Panc1 (cell line): ENCODE results near the gene GADL1. TPM values are rescaled to one million over a fixed set of nuclear protein-coding genes. Genes with fewer than 3 reads are reported as not detected.

Experiments
- ATAC-seq: fragments of 200-7000 bp; cut with Tn5 transposase; 2 replicates; pipeline ENCODE4 v1.9.1; 2020; ENCODE audit warnings: mild to moderate bottlenecking, moderate library complexity
- BruUV-seq: library from RNA; stranded (reverse); fragments of 400-500 nt; replicated peaks from 2 replicates; lab custom pipeline; 2021; lab: Mats Ljungman, UMichigan
- CTCF ChIA-PET: fragments of 300-600 bp; sonication (Branson Sonifier 250); formaldehyde crosslinking; loops from one replicate; lab custom pipeline; 2022; ENCODE audit warnings: antibody characterized with exemption; lab: Charles Lee
- POLR2A ChIA-PET: fragments of 300-600 bp; sonication (Branson Sonifier 250); formaldehyde crosslinking; loops from one replicate; lab custom pipeline; 2022; ENCODE audit warnings: antibody characterized with exemption; lab: Charles Lee
- DNase-seq: peaks from one replicate; pipeline ENCODE4 v3.0.0-alpha.2; 2010; ENCODE audit warnings: low read depth, low spot score
- H3K27ac ChIP-seq: 2 replicates; pipeline ENCODE4 v1.5.1; 2011; ENCODE audit warnings: mild to moderate bottlenecking, low read length, inconsistent platforms
- H3K27me3 ChIP-seq: fragments of 200-500 bp; sonication (Bioruptor generic); 2 replicates; pipeline ENCODE4 v1.6.0; 2014; ENCODE audit warnings: low read length, inconsistent platforms; ENCODE audit not compliant: control insufficient read depth, insufficient read depth
- H3K36me3 ChIP-seq: fragments of 200-500 bp; sonication (Bioruptor generic); 2 replicates; pipeline ENCODE4 v1.5.1; 2014; ENCODE audit warnings: inconsistent platforms, mild to moderate bottlenecking, low read length, moderate library complexity; ENCODE audit not compliant: control insufficient read depth, insufficient read depth
- H3K4me1 ChIP-seq: 2 replicates; pipeline ENCODE4 v1.5.1; 2011; ENCODE audit warnings: inconsistent platforms, mild to moderate bottlenecking, low read length, moderate library complexity; ENCODE audit not compliant: control insufficient read depth, insufficient read depth
- H3K4me3 ChIP-seq, 2 experiments: 2 replicates each; pipeline ENCODE4 v1.5.1; 2011 to 2012; ENCODE audit warnings: low read depth in 2 of 2, low read length in 2 of 2, mild to moderate bottlenecking in 2 of 2, inconsistent platforms in 1 of 2, moderate library complexity in 1 of 2
- H3K9me3 ChIP-seq: fragments of 200-500 bp; sonication (Bioruptor generic); 2 replicates; pipeline ENCODE4 v1.5.1; 2014; ENCODE audit warnings: low read depth, mild to moderate bottlenecking, inconsistent platforms, low read length, moderate library complexity; ENCODE audit not compliant: control insufficient read depth, insufficient read depth
- CTCF ChIP-seq: fragments of 450-650 bp; IDR thresholded peaks from 2 replicates; pipeline ENCODE4 v1.5.1; 2017; ENCODE audit warnings: mild to moderate bottlenecking
- POLR2AphosphoS5 ChIP-seq: IDR thresholded peaks from 2 replicates; pipeline ENCODE4 v1.6.1; 2012; ENCODE audit warnings: mild to moderate bottlenecking, low read depth, low read length, moderate library complexity
- SIN3A ChIP-seq: IDR thresholded peaks from 2 replicates; pipeline ENCODE4 v1.6.1; 2012; ENCODE audit warnings: low read depth, mild to moderate bottlenecking, low read length, moderate library complexity, borderline replicate concordance; ENCODE audit not compliant: insufficient read depth
- TCF7L2 ChIP-seq: IDR thresholded peaks from 2 replicates; pipeline ENCODE4 v1.6.1; 2011; ENCODE audit warnings: mild to moderate bottlenecking, low read depth, low read length, inconsistent platforms
- in situ Hi-C: cut with HindIII; loops from 2 replicates; pipeline ENCODE4 v1.10.0; 2016; ENCODE audit warnings: low sequenced_read_pairs, low pct_unique_long_range_greater_than_20kb
- intact Hi-C: fragments of 100-400 bp; cut with micrococcal nuclease; formaldehyde crosslinking; loops from one replicate; pipeline ENCODE4 v1.10.0; 2022; ENCODE audit not compliant: unreplicated experiment
- total RNA-seq: library from RNA; stranded (reverse); gene quantifications from one replicate; pipeline ENCODE4 v1.2.1, GENCODE V29; 2021; ENCODE audit not compliant: unreplicated experiment
- TF ChIP-seq, protein P1 (sequence below), 2 experiments: IDR thresholded peaks; 2 replicates each; pipeline ENCODE4 v1.6.1; 2011 to 2012; ENCODE audit warnings: low read depth in 2 of 2, control low read depth in 1 of 2, low read length in 1 of 2, mild to moderate bottlenecking in 1 of 2, moderate library complexity in 1 of 2; ENCODE audit not compliant: insufficient read depth in 1 of 2

GADL1 gene
- total RNA-seq, 1 experiment from 2014 or later, result not detected

DNA sequence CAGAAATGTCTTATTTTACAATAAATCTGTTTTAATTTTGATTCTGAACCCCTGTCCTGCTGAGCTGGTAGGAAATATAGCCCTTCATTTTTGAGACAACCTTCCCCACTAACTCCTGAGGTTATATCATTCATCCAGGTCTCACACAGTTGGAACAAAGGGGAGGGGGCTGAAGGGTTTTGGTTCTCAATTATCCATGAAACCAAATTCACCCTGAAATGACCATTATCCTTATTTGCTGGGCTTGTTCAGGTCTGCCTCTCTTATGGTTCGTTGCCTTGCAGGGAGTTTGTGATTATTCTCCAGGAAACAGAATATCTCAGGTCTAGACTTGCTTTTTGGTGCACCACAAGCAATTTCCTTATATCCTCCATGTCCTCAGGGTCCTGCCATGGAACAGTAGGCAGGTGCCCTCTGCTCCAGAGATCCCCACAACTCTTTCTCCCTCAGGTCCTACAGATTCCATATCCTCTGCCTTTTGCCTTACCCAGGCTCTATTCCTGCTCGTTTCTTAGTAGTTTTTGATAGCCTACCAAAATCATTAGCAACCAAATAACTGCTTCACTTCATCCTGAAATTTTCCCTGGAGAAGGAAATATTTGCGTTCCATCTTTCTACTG lies 193.6 kb downstream of the GADL1 start:
- H3K36me3 ChIP-seq, result no peaks in the 10 kb centered on the region; the same call in 1 of the 2 replicates

DNA sequence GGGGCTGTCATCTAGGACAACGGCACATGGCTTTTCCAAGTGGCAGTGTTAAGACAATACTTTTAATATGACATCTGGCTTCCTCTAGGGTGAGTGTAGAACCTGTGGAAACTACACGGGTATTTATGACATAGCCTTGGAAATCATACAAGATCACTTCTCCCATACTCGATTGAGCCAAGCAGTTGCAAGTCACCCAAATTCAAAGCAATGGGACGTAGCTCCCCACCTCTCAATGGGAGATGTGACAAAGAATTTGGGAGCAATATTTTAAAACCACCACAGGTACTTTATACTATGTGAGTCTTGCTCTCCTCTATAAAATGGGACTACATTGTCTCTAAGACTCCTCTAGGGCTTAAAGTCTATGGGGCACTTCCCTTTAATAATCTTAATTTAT lies 194.5 kb downstream of the GADL1 start:
- BruUV-seq, result no TSS peak
- TF ChIP-seq CTCF (no peak), SIN3A (no peak), TCF7L2 (no peak), POLR2AphosphoS5 (no peak)
- TF ChIP-seq, protein P1, sequence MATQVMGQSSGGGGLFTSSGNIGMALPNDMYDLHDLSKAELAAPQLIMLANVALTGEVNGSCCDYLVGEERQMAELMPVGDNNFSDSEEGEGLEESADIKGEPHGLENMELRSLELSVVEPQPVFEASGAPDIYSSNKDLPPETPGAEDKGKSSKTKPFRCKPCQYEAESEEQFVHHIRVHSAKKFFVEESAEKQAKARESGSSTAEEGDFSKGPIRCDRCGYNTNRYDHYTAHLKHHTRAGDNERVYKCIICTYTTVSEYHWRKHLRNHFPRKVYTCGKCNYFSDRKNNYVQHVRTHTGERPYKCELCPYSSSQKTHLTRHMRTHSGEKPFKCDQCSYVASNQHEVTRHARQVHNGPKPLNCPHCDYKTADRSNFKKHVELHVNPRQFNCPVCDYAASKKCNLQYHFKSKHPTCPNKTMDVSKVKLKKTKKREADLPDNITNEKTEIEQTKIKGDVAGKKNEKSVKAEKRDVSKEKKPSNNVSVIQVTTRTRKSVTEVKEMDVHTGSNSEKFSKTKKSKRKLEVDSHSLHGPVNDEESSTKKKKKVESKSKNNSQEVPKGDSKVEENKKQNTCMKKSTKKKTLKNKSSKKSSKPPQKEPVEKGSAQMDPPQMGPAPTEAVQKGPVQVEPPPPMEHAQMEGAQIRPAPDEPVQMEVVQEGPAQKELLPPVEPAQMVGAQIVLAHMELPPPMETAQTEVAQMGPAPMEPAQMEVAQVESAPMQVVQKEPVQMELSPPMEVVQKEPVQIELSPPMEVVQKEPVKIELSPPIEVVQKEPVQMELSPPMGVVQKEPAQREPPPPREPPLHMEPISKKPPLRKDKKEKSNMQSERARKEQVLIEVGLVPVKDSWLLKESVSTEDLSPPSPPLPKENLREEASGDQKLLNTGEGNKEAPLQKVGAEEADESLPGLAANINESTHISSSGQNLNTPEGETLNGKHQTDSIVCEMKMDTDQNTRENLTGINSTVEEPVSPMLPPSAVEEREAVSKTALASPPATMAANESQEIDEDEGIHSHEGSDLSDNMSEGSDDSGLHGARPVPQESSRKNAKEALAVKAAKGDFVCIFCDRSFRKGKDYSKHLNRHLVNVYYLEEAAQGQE (IDR thresholded peaks at IDR 0.05; ENCODE audit: insufficient read depth in 1 of 2, low read depth in 2 of 2, low read length in 1 of 2), result no peak
- no peaks in the 10 kb centered on the region; the same call in 1 of the 2 replicates for H3K36me3 ChIP-seq
- POLR2A ChIA-PET, result no interaction called here
- DNase-seq, result no peak
- CTCF ChIA-PET, result no interaction called here
- in situ Hi-C loops (no loop called here), intact Hi-C loops (loop anchor here (5.0 to 10.0 kb wide), 2 partner anchors 47 to 585 kb away; no protein-coding TSS in a partner anchor)
- H3K9me3 ChIP-seq, result no peaks in the 10 kb centered on the region
- no peaks in the 10 kb centered on the region for H3K27me3 ChIP-seq
- no peak overlapping the region for H3K27ac ChIP-seq
- no peak overlapping the region for H3K4me3 ChIP-seq
- no peaks in the 10 kb centered on the region for H3K4me1 ChIP-seq
- no peak for ATAC-seq

More for the DNA sequence above, 193.6 kb downstream of the GADL1 start:
- POLR2A ChIA-PET, result no interaction called here
- Histone ChIP-seq H3K4me3 (no peak overlapping the region), H3K27me3 (no peaks in the 10 kb centered on the region), H3K9me3 (no peaks in the 10 kb centered on the region), H3K27ac (no peak overlapping the region), H3K4me1 (no peaks in the 10 kb centered on the region)
- no TSS peak for BruUV-seq
- intact Hi-C loops (loop anchor here (5.0 kb wide), 1 partner anchor 46 kb away; no protein-coding TSS in a partner anchor), in situ Hi-C loops (no loop called here)
- no peak for DNase-seq
- TF ChIP-seq, protein P1 (IDR thresholded peaks at IDR 0.05; ENCODE audit: insufficient read depth in 1 of 2, low read depth in 2 of 2, low read length in 1 of 2), result no peak
- TF ChIP-seq CTCF (no peak), SIN3A (no peak), POLR2AphosphoS5 (no peak), TCF7L2 (no peak)
- CTCF ChIA-PET, result no interaction called here
- ATAC-seq, result no peak
